Panc1 (cell line): ENCODE data around the gene INPP5A.

Experiments
- POLR2AphosphoS5 ChIP-seq: IDR thresholded peaks from 2 replicates; pipeline ENCODE4 v1.6.1; 2012; ENCODE audit warnings: mild to moderate bottlenecking, low read depth, low read length, moderate library complexity
- SIN3A ChIP-seq: IDR thresholded peaks from 2 replicates; pipeline ENCODE4 v1.6.1; 2012; ENCODE audit warnings: low read depth, mild to moderate bottlenecking, low read length, moderate library complexity, borderline replicate concordance; ENCODE audit not compliant: insufficient read depth
- TF ChIP-seq, protein P1 (sequence below): fragments of 450-650 bp; IDR thresholded peaks from 2 replicates; pipeline ENCODE4 v1.5.1; 2017; ENCODE audit warnings: mild to moderate bottlenecking
- TF ChIP-seq, protein P2 (sequence below), 2 experiments: IDR thresholded peaks; 2 replicates each; pipeline ENCODE4 v1.6.1; 2011 to 2012; ENCODE audit warnings: low read depth in 2 of 2, control low read depth in 1 of 2, low read length in 1 of 2, mild to moderate bottlenecking in 1 of 2, moderate library complexity in 1 of 2; ENCODE audit not compliant: insufficient read depth in 1 of 2

DNA sequence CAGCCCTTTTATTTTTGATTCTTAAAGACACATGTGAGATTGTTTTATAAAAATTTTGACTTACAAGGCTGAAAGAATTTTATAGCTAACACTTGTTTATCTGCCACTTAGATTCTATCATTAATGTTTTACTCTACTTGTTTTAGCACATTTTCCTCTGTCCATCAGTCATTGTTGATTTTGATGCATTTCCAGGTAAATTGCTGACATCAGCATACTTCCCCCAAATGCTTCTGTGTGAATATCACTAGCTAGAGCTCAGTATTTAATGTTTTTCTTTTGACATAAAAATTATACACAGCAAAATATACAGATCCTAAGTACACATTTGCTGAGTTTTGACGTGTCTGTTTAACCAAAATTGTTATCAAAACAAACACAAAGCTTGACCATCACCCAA, 43.0 kb downstream of the INPP5A start:
- TF ChIP-seq, protein P1, sequence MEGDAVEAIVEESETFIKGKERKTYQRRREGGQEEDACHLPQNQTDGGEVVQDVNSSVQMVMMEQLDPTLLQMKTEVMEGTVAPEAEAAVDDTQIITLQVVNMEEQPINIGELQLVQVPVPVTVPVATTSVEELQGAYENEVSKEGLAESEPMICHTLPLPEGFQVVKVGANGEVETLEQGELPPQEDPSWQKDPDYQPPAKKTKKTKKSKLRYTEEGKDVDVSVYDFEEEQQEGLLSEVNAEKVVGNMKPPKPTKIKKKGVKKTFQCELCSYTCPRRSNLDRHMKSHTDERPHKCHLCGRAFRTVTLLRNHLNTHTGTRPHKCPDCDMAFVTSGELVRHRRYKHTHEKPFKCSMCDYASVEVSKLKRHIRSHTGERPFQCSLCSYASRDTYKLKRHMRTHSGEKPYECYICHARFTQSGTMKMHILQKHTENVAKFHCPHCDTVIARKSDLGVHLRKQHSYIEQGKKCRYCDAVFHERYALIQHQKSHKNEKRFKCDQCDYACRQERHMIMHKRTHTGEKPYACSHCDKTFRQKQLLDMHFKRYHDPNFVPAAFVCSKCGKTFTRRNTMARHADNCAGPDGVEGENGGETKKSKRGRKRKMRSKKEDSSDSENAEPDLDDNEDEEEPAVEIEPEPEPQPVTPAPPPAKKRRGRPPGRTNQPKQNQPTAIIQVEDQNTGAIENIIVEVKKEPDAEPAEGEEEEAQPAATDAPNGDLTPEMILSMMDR = no peak
- TF ChIP-seq SIN3A (no peak), POLR2AphosphoS5 (no peak)
- TF ChIP-seq, protein P2, sequence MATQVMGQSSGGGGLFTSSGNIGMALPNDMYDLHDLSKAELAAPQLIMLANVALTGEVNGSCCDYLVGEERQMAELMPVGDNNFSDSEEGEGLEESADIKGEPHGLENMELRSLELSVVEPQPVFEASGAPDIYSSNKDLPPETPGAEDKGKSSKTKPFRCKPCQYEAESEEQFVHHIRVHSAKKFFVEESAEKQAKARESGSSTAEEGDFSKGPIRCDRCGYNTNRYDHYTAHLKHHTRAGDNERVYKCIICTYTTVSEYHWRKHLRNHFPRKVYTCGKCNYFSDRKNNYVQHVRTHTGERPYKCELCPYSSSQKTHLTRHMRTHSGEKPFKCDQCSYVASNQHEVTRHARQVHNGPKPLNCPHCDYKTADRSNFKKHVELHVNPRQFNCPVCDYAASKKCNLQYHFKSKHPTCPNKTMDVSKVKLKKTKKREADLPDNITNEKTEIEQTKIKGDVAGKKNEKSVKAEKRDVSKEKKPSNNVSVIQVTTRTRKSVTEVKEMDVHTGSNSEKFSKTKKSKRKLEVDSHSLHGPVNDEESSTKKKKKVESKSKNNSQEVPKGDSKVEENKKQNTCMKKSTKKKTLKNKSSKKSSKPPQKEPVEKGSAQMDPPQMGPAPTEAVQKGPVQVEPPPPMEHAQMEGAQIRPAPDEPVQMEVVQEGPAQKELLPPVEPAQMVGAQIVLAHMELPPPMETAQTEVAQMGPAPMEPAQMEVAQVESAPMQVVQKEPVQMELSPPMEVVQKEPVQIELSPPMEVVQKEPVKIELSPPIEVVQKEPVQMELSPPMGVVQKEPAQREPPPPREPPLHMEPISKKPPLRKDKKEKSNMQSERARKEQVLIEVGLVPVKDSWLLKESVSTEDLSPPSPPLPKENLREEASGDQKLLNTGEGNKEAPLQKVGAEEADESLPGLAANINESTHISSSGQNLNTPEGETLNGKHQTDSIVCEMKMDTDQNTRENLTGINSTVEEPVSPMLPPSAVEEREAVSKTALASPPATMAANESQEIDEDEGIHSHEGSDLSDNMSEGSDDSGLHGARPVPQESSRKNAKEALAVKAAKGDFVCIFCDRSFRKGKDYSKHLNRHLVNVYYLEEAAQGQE (IDR thresholded peaks at IDR 0.05; ENCODE audit: insufficient read depth in 1 of 2, low read depth in 2 of 2, low read length in 1 of 2) = no peak
